Activated naive CD4-positive, alpha-beta T cell treated with anti-CD3 and anti-CD28 coated beads for 36 hours (primary cell): ENCODE measurements around the gene ADAMTS4. TPM values are rescaled to one million over a fixed set of nuclear protein-coding genes. Genes with fewer than 3 reads are reported as not detected.
"Not testable (repeated sequence)": the region's sequence is repeated elsewhere in the genome, so short reads cannot be mapped to it uniquely, and the experiment has no call there.

Experiments
- CTCF ChIA-PET: fragments of 350-600 bp; sonication (Branson Sonifier 250); formaldehyde crosslinking; loops from one replicate; lab custom pipeline; 2021; ENCODE audit warnings: antibody characterized with exemption; lab: Charles Lee
- DNase-seq: peaks from one replicate; pipeline ENCODE4 v3.0.0-alpha.2; 2020
- H3K27ac Mint-ChIP-seq: one replicate; pipeline ENCODE4 v1.8.0; 2021; ENCODE audit warnings: mild to moderate bottlenecking, mixed read lengths
- H3K27me3 Mint-ChIP-seq: one replicate; pipeline ENCODE4 v1.8.0; 2021; ENCODE audit warnings: low read depth, mixed read lengths
- H3K36me3 Mint-ChIP-seq: one replicate; pipeline ENCODE4 v1.8.0; 2021; ENCODE audit warnings: low read depth, mixed read lengths
- H3K4me1 Mint-ChIP-seq: one replicate; pipeline ENCODE4 v1.8.0; 2021; ENCODE audit warnings: low read depth, mixed read lengths
- H3K4me3 Mint-ChIP-seq: one replicate; pipeline ENCODE4 v1.8.0; 2021; ENCODE audit warnings: mild to moderate bottlenecking, moderate library complexity, mixed read lengths
- H3K9me3 Mint-ChIP-seq: one replicate; pipeline ENCODE4 v1.8.0; 2021; ENCODE audit warnings: mixed read lengths
- intact Hi-C: fragments of 100-400 bp; cut with micrococcal nuclease; formaldehyde crosslinking; loops from one replicate; pipeline ENCODE4 v1.15.1; 2023
- total RNA-seq, 2 experiments: library from RNA; stranded (reverse); gene quantifications; one replicate each; pipeline ENCODE4 v1.2.3, GENCODE V29; 2021

ADAMTS4 gene
- total RNA-seq, 2 experiments from 2014 or later: 6.5 to 10.6 TPM

- CTCF ChIA-PET: interaction anchor here (0.8 to 13.2 kb wide), 22 partner anchors 9 to 161 kb away, joined by 3 to 196 read pairs (median 4); partner anchors contain the start of genes CFAP126, FCER1G, NDUFS2 and NR1I3
- H3K4me3 Mint-ChIP-seq: peak overlapping the region; percentile 100
- DNase-seq: peak; percentile 96
- H3K36me3 Mint-ChIP-seq: peaks cover 22% of the 10 kb centered on the region
- H3K9me3 Mint-ChIP-seq: no peaks in the 10 kb centered on the region
- intact Hi-C loops: loop anchor here (1.0 to 5.0 kb wide), 6 partner anchors 64 to 517 kb away; partner anchors contain the start of gene CFAP126
- peaks cover 27% of the 10 kb centered on the region for H3K4me1 Mint-ChIP-seq
- H3K27me3 Mint-ChIP-seq: no peaks in the 10 kb centered on the region
- H3K27ac Mint-ChIP-seq: peak overlapping the region; percentile 72
These were observed 28.5 kb upstream of the ADAMTS4 start for GRCh38 chr1:161227196-161227871.

- CTCF ChIA-PET: interaction anchor here (0.8 to 13.2 kb wide), 19 partner anchors 8 to 162 kb away, joined by 3 to 196 read pairs (median 5); partner anchors contain the start of genes CFAP126, FCER1G, NDUFS2 and NR1I3
- no peak for DNase-seq
- peak overlapping the region; percentile 100 for H3K4me3 Mint-ChIP-seq
- peaks cover 31% of the 10 kb centered on the region for H3K4me1 Mint-ChIP-seq
- H3K9me3 Mint-ChIP-seq: no peaks in the 10 kb centered on the region
- H3K36me3 Mint-ChIP-seq: peaks cover 22% of the 10 kb centered on the region
- intact Hi-C loops: loop anchor here (1.0 to 5.0 kb wide), 6 partner anchors 65 to 518 kb away; partner anchors contain the start of gene CFAP126
- peak overlapping the region; percentile 71 for H3K27ac Mint-ChIP-seq
- no peaks in the 10 kb centered on the region for H3K27me3 Mint-ChIP-seq
These were observed 27.9 kb upstream of the ADAMTS4 start for GRCh38 chr1:161226759-161227158.

- peaks cover 22% of the 10 kb centered on the region for H3K36me3 Mint-ChIP-seq
- H3K4me1 Mint-ChIP-seq: peaks cover 33% of the 10 kb centered on the region
- CTCF ChIA-PET: interaction anchor here (0.7 to 13.2 kb wide), 36 partner anchors 8 to 161 kb away, joined by 3 to 196 read pairs (median 4); partner anchors contain the start of genes ADAMTS4, B4GALT3, CFAP126 and FCER1G
- H3K27me3 Mint-ChIP-seq: no peaks in the 10 kb centered on the region
- no peak for DNase-seq
- H3K27ac Mint-ChIP-seq: peak overlapping the region; percentile 98
- H3K4me3 Mint-ChIP-seq: peak overlapping the region; percentile 100
- intact Hi-C loops: loop anchor here (2.0 to 5.0 kb wide), 2 partner anchors 141 to 514 kb away; partner anchors contain the start of gene CFAP126
- no peaks in the 10 kb centered on the region for H3K9me3 Mint-ChIP-seq
These were observed 27.5 kb upstream of the ADAMTS4 start for GRCh38 chr1:161226320-161226711.

DNA sequence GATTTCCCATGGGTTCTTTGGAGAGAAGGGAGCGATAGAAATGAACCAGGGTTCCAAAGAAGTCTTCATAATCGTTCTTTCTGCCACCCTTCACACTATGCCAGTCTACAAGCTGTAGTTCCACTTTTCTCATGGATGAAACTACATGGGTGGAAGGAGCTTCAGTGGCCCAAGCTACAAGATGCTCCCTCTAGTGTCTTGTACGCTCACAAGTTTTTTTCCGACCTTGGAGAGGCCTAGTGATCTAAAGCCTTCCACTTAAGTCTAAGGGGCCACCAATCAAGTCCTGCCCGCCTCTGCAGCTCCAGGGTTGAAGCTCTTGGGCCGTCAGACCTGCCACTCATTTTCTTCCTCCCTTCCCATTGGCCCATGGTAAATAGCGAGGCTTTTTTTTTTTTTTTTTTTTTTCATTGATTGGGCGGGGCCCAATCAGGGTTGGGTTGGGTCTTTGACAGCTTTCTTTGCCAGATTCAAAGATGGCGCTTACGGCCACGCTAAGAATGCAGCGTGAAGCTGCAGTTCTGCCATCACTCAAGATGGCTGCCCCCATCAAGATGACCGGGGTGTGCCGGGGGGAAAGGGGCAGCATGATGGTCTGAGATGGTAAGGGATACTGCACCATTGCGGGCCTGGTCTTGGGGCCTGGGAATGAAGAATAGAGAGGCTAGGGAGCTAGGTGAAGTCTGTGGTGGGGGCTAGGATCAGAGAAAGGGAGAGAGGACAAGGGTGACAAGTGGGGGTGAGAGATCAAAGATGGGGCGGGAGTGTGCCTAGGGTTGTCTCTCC is 26.9 kb upstream of the ADAMTS4 start, which contains the start of gene TOMM40L:
Gene TOMM40L, plus strand, starts transcription at position 527 of the 786 bp plus-strand sequence. CDS start 430 bp downstream, outside the sequence.
- DNase-seq: peak; percentile 95
- no peaks in the 10 kb centered on the region for H3K9me3 Mint-ChIP-seq
- H3K27me3 Mint-ChIP-seq: no peaks in the 10 kb centered on the region
- intact Hi-C loops: loop anchor here (1.0 to 5.0 kb wide), 8 partner anchors 15 to 515 kb away; partner anchors contain the start of genes CFAP126, NDUFS2, PPOX and SDHC
- peak within 1 kb of the TSS; percentile 100 for H3K4me3 Mint-ChIP-seq
- H3K27ac Mint-ChIP-seq: peak within 1 kb of the TSS; percentile 98
- H3K4me1 Mint-ChIP-seq: peaks cover 36% of the 10 kb centered on the region
- peaks cover 22% of the 10 kb centered on the region for H3K36me3 Mint-ChIP-seq
- CTCF ChIA-PET: interaction anchor here (0.6 to 13.2 kb wide), 34 partner anchors 9 to 212 kb away, joined by 3 to 196 read pairs (median 4); partner anchors contain the start of genes ADAMTS4, B4GALT3, CFAP126 and FCER1G

- Mint-ChIP-seq H3K4me3 (no peak overlapping the region), H3K4me1 (peaks cover 38% of the 10 kb centered on the region), H3K27me3 (no peaks in the 10 kb centered on the region), H3K27ac (peak overlapping the region; percentile 86), H3K36me3 (peaks cover 22% of the 10 kb centered on the region), H3K9me3 (no peaks in the 10 kb centered on the region)
- intact Hi-C loops: loop anchor here (1.0 to 5.0 kb wide), 7 partner anchors 15 to 142 kb away; partner anchors contain the start of genes CFAP126, NDUFS2, PPOX and SDHC
- CTCF ChIA-PET: interaction anchor here (0.8 to 13.2 kb wide), 28 partner anchors 9 to 157 kb away, joined by 3 to 196 read pairs (median 6); partner anchors contain the start of genes ADAMTS4, B4GALT3, CFAP126 and FCER1G
- DNase-seq: peak; percentile 15
These were observed 26.3 kb upstream of the ADAMTS4 start for GRCh38 chr1:161225178-161225533.

DNA sequence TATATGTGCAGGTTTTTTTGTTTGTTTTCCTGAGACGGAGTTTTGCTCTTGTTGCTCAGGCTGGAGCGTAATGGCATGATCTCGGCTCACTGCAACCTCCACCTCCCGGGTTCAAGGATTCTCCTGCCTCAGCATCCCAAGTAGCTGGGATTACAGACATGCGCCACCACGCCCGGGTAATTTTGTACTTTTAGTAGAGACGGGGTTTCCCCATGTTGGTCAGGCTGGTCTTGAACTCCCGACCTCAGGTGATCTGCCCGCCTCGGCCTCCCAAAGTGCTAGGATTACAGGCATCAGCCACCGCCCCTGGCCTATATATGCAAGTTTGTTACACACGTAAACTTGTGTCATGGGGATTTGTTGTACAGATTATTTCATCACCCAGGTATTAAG is 25.8 kb upstream of the ADAMTS4 start:
- CTCF ChIA-PET: interaction anchor here (1.5 to 13.2 kb wide), 8 partner anchors 8 to 158 kb away, joined by 7 to 196 read pairs (median 29); partner anchors contain the start of genes CFAP126, FCER1G and NDUFS2
- peak overlapping the region; percentile 86 for H3K27ac Mint-ChIP-seq

DNA sequence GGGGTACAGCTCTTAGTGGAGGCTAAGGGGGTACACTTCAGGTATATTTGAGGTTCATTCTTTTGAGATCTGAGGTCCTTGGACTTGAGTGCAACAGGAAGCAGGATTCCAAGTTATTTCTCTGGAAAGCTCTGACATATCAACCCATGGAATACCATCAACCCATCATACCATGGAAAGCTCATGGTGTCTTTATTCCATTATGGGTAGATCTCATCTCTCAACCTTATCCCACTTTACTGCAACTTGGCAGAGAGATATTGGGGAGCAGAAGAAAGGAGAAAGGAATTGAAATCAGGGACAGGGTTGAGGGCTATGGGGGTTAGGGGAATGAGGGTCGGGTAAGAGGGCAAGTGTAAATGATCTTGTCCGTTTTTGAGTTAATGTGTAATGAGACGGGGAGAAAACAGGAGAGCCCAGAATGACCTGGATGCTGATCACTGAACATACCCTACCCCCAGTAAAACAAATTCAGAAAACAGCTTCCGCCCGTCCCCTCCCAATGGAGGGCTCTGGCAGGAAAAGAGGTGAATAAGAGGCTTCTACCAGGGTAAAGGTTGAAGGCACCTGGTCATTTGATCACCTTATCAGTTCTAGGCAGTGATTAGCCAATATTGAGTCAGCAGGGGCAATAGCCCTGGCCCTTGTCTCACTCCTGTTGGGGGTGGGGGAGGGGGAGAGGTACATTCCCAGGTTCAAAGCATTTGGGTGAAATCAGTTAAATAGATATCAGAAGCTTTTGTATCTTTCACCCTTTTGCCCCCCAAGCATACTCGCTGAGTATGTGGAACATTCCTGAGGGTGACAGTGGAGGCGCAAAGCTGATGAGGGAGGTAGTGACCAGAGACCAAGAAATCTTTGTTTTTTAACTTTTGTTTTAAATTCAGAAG is 25.2 kb upstream of the ADAMTS4 start:
- CTCF ChIA-PET: interaction anchor here (0.6 to 13.2 kb wide), 8 partner anchors 17 to 158 kb away, joined by 3 to 196 read pairs (median 16); partner anchors contain the start of genes ADAMTS4 and NDUFS2
- no peak overlapping the region for H3K4me3 Mint-ChIP-seq
- H3K27ac Mint-ChIP-seq: no peak overlapping the region
- H3K27me3 Mint-ChIP-seq: no peaks in the 10 kb centered on the region
- intact Hi-C loops: no loop called here
- peaks cover 17% of the 10 kb centered on the region for H3K36me3 Mint-ChIP-seq
- no peaks in the 10 kb centered on the region for H3K9me3 Mint-ChIP-seq
- DNase-seq: no peak
- H3K4me1 Mint-ChIP-seq: peaks cover 49% of the 10 kb centered on the region

More for the DNA sequence above, 25.8 kb upstream of the ADAMTS4 start:
- not testable (repeated sequence) for H3K27me3 Mint-ChIP-seq, H3K4me3 Mint-ChIP-seq, H3K9me3 Mint-ChIP-seq, DNase-seq
- intact Hi-C loops: loop anchor here (1.0 to 5.0 kb wide), 7 partner anchors 14 to 143 kb away; partner anchors contain the start of genes CFAP126, NDUFS2, PPOX and SDHC
- Mint-ChIP-seq H3K4me1 (peaks cover 42% of the 10 kb centered on the region), H3K36me3 (peaks cover 22% of the 10 kb centered on the region)

GRCh38 chr1:161222175-161223019 is 23.5 kb upstream of the ADAMTS4 start:
- no peak overlapping the region for H3K4me3 Mint-ChIP-seq
- no peak for DNase-seq
- peaks cover 2% of the 10 kb centered on the region for H3K36me3 Mint-ChIP-seq
- no peaks in the 10 kb centered on the region for H3K27me3 Mint-ChIP-seq
- intact Hi-C loops: no loop called here
- peaks cover 58% of the 10 kb centered on the region for H3K4me1 Mint-ChIP-seq
- CTCF ChIA-PET: interaction anchor here (0.6 to 13.2 kb wide), 10 partner anchors 15 to 265 kb away, joined by 3 to 196 read pairs (median 4); partner anchors contain the start of genes NDUFS2, PCP4L1 and PPOX
- H3K27ac Mint-ChIP-seq: no peak overlapping the region
- H3K9me3 Mint-ChIP-seq: no peaks in the 10 kb centered on the region

DNA sequence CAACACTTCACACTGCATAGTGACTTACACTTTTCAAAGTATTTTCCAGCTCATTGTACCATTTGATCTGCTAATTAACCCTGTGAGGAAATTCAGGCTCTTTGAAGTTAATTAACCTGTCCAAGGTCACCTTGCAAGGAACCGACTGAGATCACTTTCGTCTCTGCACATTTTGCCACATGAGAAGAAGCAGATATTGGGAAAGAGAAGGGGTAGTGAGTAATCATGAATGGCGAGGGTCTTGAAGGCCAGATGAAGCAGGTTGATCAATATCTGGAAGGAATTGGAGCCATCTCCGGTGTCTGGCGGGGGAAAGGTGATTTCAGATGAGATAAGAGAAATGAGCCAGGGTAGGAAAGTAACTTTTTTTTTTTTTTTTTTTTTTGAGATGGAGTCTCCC is 21.1 kb upstream of the ADAMTS4 start:
- no peak for DNase-seq
- Mint-ChIP-seq H3K27ac (no peak overlapping the region), H3K36me3 (peaks cover 3% of the 10 kb centered on the region), H3K4me3 (no peak overlapping the region), H3K27me3 (no peaks in the 10 kb centered on the region), H3K9me3 (no peaks in the 10 kb centered on the region), H3K4me1 (peaks cover 52% of the 10 kb centered on the region)
- intact Hi-C loops: no loop called here
- CTCF ChIA-PET: interaction anchor here (0.8 to 13.2 kb wide), 6 partner anchors 9 to 163 kb away, joined by 3 to 196 read pairs (median 11); partner anchors contain the start of gene NDUFS2
